ENCODE data around the gene DDX55. TPM values are rescaled to one million over a fixed set of nuclear protein-coding genes. Genes with fewer than 3 reads are reported as not detected.
"Not testable (repeated sequence)": the region's sequence is repeated elsewhere in the genome, so short reads cannot be mapped to it uniquely, and the experiment has no call there.

DDX55 gene
- total RNA-seq, 3 donors from 2014 or later = 17.3 to 36.4 (median 19.7) TPM

DNA sequence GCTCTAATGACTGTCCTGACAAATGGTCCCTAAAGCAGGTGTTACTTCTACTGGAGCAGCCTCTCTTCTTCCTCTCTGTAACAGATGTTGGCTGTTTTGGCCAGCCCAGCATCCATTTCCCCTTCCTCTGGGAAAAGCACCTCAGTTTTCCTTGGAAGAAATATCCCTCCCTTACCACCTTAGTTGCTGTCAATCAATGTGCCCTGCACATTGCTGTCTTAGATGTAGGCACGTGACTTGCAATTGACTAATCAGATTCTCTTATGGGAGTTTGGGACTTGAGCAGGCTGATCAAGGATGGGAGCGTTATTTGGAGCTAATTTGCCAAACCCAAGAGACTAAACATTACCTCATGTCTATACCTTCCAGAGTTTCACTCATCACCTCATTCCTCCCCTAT lies 29.5 kb upstream of the DDX55 start:
- Histone ChIP-seq H3K4me3 (no peak overlapping the region), H3K27me3 (no peaks in the 10 kb centered on the region), H3K27ac (no peak overlapping the region), H3K9me3 (no peaks in the 10 kb centered on the region), H3K36me3 (no peaks in the 10 kb centered on the region), H3K4me1 (no peaks in the 10 kb centered on the region)
- intact Hi-C loops (cut with DNase I; ENCODE audit: low total_unique reads) = no loop called here
- TF ChIP-seq POLR2A (IDR thresholded peaks at IDR 0.05) = no peak
- TF ChIP-seq POLR2AphosphoS5 (IDR thresholded peaks at IDR 0.05) = no peak
- TF ChIP-seq, protein P1, sequence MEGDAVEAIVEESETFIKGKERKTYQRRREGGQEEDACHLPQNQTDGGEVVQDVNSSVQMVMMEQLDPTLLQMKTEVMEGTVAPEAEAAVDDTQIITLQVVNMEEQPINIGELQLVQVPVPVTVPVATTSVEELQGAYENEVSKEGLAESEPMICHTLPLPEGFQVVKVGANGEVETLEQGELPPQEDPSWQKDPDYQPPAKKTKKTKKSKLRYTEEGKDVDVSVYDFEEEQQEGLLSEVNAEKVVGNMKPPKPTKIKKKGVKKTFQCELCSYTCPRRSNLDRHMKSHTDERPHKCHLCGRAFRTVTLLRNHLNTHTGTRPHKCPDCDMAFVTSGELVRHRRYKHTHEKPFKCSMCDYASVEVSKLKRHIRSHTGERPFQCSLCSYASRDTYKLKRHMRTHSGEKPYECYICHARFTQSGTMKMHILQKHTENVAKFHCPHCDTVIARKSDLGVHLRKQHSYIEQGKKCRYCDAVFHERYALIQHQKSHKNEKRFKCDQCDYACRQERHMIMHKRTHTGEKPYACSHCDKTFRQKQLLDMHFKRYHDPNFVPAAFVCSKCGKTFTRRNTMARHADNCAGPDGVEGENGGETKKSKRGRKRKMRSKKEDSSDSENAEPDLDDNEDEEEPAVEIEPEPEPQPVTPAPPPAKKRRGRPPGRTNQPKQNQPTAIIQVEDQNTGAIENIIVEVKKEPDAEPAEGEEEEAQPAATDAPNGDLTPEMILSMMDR (IDR thresholded peaks at IDR 0.05) = no peak
- DNase-seq (ENCODE audit: low spot score in 2 of 2) = no peak

DNA sequence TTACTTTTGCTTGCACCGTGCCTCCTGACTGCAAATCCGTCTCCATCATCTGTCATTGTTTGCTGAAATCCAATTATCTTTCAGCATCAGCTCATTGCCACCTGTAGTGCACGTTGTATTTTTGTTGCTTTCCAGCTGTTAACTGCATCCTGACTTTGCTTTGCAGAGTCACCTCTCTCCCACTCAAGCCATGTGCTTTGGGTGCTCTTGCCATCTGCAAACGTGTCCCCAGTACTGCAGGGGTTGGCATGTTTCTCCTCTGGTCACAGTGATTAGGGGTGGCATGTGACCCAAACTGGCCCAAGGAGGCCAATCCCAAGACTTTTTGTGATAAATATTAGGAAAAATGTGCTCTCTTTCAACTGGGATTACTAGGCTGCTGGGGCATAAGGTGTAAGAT lies 28.0 kb upstream of the DDX55 start:
- H3K27ac ChIP-seq = no peak overlapping the region
- H3K4me1 ChIP-seq = no peaks in the 10 kb centered on the region
- no peaks in the 10 kb centered on the region for H3K36me3 ChIP-seq
- no peak for TF ChIP-seq POLR2A (IDR thresholded peaks at IDR 0.05)
- TF ChIP-seq POLR2AphosphoS5 (IDR thresholded peaks at IDR 0.05) = no peak
- TF ChIP-seq, protein P1 (IDR thresholded peaks at IDR 0.05) = no peak
- no peaks in the 10 kb centered on the region for H3K9me3 ChIP-seq
- intact Hi-C loops (cut with DNase I; ENCODE audit: low total_unique reads) = no loop called here
- no peak for DNase-seq (ENCODE audit: low spot score in 2 of 2)
- no peak overlapping the region for H3K4me3 ChIP-seq
- H3K27me3 ChIP-seq = no peaks in the 10 kb centered on the region

DNA sequence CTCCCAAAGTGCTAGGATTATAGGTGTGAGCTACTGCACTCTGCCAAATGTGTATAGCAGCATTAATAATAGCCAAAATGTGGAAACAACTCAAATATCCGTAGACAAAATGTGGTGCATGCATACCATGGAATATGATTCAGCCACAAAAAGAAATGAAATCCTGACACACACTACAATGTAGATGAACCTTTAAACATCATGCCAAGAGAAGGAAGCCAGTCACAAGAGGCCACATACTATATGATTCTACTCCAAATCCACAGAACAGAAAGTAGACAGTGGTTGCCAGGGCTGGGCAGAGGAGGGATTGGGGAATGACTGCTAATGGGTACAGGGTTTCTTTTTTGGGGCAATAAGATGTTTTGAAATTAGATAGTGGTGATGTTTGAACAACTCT lies 25.3 kb upstream of the DDX55 start:
- H3K4me3 ChIP-seq = no peak overlapping the region
- no peaks in the 10 kb centered on the region for H3K4me1 ChIP-seq
- TF ChIP-seq POLR2A (IDR thresholded peaks at IDR 0.05) (no peak), POLR2AphosphoS5 (IDR thresholded peaks at IDR 0.05) (no peak)
- TF ChIP-seq, protein P1 (IDR thresholded peaks at IDR 0.05) = no peak
- intact Hi-C loops (cut with DNase I; ENCODE audit: low total_unique reads) = no loop called here
- no peak for DNase-seq (ENCODE audit: low spot score in 2 of 2)
- H3K9me3 ChIP-seq = no peaks in the 10 kb centered on the region
- H3K36me3 ChIP-seq = no peaks in the 10 kb centered on the region
- no peak overlapping the region for H3K27ac ChIP-seq
- no peaks in the 10 kb centered on the region for H3K27me3 ChIP-seq

DNA sequence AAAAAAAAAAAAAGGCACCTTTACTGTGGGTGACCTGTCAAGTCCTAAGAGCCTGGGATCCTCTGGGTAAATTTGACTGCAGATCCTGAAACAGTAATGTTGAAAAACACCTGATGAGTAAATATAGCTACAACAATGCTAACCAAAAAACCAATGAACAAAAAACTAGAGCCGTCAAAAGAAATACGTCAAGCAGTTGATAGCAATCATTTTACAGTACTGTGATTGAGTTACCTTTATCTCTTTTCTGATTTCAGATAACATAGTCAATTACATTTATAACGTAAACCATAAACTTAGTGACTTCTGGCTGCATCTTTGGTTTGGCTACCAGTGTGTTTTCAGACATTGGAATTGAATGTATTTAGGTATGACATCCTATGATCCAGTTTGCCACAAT lies 23.7 kb upstream of the DDX55 start:
- TF ChIP-seq, protein P1 (IDR thresholded peaks at IDR 0.05) = no peak
- TF ChIP-seq POLR2AphosphoS5 (IDR thresholded peaks at IDR 0.05) (no peak), POLR2A (IDR thresholded peaks at IDR 0.05) (no peak)
- Histone ChIP-seq H3K4me3 (no peak overlapping the region), H3K9me3 (no peaks in the 10 kb centered on the region)

DNA sequence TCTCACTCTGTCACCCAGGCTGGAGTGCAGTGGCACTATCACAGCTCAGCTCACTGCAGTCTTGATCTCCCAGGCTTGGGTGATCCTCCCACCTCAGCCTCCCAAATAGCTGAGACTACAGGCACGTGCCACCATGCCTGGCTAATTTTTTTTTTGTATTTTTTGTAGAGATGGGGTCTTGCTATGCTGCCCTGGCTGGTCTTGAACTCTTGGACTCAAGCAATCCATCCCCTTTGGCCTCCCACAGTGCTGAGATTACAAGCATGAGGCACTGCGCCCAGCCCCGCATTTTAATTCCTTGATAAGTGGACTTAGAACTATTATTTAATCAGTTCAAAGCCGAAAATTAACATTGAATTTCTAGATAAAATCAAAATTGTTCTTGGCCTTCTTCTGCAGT lies 23.1 kb upstream of the DDX55 start:
- H3K4me3 ChIP-seq; H3K27ac ChIP-seq; H3K36me3 ChIP-seq; H3K9me3 ChIP-seq; DNase-seq (ENCODE audit: low spot score in 2 of 2); H3K27me3 ChIP-seq; H3K4me1 ChIP-seq; intact Hi-C loops (cut with DNase I; ENCODE audit: low total_unique reads): not testable (repeated sequence)

More for the DNA sequence above, 23.7 kb upstream of the DDX55 start:
- DNase-seq (ENCODE audit: low spot score in 2 of 2) = no peak
- intact Hi-C loops (cut with DNase I; ENCODE audit: low total_unique reads) = no loop called here
- Histone ChIP-seq H3K27me3 (no peaks in the 10 kb centered on the region), H3K4me1 (no peaks in the 10 kb centered on the region), H3K36me3 (no peaks in the 10 kb centered on the region), H3K27ac (no peak overlapping the region)

DNA sequence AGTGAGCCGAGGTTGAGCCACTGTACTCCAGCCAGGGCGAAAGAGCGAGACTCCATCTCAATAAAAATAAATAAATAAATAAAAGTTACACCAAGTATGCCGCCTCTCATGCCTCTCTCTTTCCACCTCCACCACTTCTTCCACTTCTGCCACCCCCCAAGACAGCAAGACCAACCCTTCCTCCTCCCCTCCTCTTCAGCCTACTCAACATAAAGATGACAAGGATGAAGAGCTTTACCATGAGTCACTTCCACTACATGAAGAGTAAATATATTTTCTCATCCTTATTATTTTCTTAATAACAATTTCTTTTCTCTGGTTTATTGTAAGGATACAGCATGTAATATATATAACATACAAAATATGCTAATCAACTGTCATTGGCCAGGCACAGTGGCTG lies 21.1 kb upstream of the DDX55 start:
- no peaks in the 10 kb centered on the region for H3K9me3 ChIP-seq
- no peak for DNase-seq (ENCODE audit: low spot score in 2 of 2)
- intact Hi-C loops (cut with DNase I; ENCODE audit: low total_unique reads) = no loop called here
- H3K27ac ChIP-seq = no peak overlapping the region
- H3K27me3 ChIP-seq = no peaks in the 10 kb centered on the region
- TF ChIP-seq, protein P1 (IDR thresholded peaks at IDR 0.05) = no peak
- TF ChIP-seq POLR2AphosphoS5 (IDR thresholded peaks at IDR 0.05) (no peak), POLR2A (IDR thresholded peaks at IDR 0.05) (no peak)
- H3K4me1 ChIP-seq = peaks cover 0 to 4% of the 10 kb centered on the region in 2 donors
- H3K4me3 ChIP-seq = no peak overlapping the region
- no peaks in the 10 kb centered on the region for H3K36me3 ChIP-seq
